GM11168 (cell line): ENCODE measurements around the gene MYADML2.

Source experiments
- in situ Hi-C: fragments of 300-500 bp; cut with MboI; formaldehyde crosslinking; loops from one replicate; pipeline ENCODE4 v1.12.0; 2022; ENCODE audit warnings: low sequenced_read_pairs; ENCODE audit not compliant: unreplicated experiment

The MYADML2 gene

DNA sequence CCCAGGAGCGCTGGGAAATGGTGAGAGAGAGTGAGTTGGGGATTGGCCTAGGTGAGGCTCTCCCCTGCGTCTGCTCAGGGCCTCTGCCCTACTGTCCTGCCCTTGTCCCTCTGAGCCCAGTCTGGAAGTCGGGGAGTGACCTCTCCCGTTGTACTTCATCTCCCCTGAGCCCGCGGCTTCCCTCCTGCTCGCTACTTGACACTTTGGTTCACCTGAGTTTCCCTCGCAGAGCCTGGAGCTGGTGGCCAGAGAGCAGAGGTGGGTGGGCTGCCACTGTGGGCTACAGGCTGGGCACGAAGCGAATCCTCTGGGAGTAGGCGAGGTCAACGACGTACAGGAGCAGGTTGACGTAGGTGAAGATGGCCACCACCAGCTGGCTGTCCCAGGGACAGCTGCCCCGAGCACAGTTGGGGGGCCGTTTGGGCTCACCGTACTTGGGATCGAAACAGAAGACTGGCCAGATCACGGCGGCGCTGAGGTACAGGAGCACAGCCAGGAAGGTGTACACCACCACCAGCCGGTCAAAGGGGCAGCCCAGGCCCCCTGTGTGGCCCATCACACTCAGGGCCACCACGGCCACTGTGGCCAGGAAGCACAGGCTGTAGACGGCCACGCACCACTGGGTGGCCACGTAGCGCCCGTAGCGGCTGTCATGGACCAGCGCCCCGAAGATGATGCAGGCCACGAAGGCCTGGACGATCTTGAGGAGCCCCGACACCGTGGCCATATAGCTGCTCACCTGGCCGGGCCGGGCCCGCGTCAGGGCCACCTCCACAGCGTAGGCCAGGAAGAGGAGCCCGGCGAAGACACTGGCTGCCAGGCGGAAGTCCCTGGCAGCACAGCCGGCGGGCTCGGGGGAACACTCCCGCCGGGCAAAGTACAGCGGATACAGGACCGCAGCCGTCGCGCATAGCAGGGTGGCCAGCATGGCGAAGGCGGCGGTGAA lies 6.2 kb downstream of the MYADML2 start:
- in situ Hi-C loops: no loop called here

DNA sequence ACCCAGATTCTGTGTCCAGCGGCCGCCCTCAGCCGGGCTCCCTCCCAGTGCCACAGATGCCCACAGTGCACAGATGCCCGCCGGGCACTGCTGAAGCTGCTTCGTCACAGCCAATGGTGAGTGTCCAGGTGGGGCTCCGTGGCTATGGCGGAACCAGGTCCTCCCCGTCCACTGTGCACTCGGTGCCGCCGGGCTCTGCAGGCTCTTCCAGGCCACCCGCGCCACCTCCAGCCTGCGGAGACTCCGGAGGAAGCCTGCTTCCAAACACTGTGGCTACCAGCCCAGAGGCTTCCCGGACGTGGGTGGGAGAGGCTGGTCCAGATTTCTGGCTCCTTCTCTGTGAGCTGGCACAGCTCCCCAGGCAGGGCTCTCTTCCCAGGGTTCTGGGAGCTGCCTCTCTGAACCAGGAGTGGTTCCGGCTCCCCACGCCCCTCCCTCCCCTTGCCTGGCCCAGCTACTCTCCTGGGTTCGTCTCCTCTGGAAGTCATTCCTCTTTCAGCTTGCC lies 7.1 kb downstream of the MYADML2 start:
- in situ Hi-C loops: no loop called here

- in situ Hi-C loops: no loop called here
These were observed 7.8 kb downstream of the MYADML2 start for GRCh38 chr17:81939218-81939617.

- in situ Hi-C loops: no loop called here
These were observed 11.3 kb downstream of the MYADML2 start for GRCh38 chr17:81935709-81936084.

DNA sequence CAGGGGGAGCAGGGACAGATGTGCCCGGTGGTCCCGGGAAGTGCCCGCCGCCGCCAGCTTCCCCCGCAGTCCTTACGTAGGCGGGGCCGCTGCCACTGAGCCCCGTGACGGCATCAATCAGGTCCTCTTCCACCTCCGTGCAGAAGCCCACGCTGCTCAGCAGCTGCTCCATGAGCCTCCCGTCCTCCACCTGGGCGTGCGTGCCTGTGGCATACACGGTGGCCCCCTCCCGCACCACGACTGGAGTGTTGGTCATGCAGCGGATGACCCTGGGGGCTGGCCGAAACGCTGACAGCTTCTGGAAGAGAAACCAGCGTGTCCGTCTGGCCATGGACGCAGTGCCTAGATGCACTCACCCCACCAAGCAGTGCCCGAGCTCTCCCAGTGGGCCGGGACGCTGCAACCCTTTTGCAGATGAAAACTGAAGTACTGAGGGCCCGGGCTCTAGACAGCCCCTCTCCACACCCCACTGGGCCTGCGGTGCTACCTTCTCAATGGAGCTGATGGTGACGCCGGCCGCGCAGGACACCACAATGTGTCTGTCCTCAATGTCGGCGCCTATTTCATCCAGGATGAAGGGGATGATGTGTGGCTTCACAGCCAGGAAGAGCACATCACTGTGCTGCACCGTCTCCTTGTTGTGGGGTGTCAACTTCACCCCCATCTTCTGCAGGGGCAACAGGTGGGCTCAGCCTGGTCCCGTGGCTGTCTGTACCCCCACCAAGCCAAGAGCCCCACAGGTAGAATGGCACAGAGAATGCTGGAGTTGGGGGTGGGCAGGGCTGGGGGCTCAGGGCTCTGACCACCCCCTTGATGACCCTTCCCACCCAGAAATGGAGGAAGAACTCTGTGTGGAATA lies 12.0 kb downstream of the MYADML2 start:
- in situ Hi-C loops: no loop called here

DNA sequence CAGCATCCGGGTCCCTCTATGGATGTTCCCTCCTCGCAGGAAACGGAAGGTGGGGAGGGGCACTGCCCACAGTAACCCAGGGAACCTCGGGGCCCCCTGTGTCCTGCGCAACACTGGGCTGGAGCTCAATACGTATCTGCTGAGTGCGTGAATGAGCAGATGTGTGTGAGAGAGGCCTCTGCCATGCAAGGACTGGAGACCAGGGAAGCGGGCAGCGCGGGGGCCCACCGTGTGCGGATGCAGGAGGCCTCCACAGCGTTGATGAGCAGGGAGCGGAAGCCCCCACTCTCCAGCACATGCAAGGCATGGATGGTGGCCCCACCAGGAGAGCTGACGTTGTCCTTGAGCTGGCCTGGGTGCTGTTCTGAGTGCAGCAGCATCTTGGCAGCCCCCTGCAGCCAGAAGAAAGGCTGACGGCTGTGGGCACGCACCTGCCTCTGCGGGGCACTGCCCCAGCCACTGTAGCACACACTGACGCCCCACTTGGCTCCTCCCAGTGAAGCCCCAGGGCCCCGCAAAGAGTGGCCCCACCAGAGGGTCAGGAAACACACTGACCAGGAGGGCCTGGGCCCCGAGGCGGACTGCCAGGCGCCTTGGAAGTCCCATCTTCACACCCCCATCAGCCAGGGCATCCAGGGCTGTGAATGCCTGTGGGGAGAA lies 12.8 kb downstream of the MYADML2 start:
- in situ Hi-C loops: no loop called here

DNA sequence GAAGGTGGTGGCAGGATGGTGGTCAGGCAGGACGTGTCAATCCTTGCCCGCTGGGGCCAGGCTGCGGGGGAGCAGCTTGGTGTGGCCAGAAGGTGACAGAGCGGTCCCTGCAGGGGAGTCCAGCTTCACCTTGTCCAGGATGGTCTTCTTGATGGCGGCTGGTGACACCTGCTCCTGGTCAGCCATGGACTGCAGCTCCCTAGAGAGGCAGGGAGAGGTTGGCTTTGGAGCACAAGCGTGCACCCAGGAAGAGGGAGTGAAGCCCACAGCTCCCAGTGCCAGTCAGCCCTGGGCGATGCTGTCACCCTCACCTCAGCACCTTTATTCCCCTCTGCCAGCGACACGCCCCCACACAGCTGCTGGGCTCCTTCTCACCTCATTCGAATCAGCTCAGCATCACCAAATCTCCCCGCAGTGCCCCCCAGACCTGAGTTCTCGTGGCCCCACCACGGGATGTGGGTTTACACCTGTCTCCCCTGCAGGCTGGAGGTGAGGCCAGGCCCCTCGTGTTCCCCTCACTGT lies 13.8 kb downstream of the MYADML2 start:
- in situ Hi-C loops: no loop called here

DNA sequence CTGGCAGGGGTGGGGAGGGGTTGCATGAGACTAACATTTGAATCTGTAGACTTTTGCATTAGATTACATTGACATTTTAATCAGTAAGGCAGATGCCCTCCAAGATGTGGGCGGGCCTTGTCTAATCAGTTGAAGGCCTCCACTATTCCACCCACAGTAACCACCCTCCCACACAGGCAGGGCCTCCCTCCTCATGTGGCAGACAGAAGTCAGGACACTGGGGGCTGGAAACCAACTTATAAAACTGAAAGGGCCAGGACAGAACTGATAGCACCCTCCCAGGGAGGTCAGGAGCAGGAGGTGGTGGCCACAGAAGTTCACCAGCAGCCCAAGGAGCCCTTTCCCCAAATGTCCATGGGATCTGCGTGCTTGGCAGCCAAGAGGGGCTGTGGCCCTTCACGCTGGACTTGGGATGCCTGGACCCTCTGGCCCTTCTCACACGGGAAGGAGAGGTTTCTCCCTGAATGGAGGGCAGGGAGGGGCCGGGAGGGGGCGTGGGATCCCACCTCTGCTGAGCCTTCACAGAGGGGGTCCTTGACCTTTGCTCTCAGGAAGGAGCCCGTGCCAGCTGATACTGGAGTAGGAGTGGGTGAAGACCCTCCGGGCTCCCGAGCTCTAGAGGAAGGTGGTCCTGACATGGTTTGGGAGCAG lies 14.6 kb downstream of the MYADML2 start:
- in situ Hi-C loops: no loop called here

- in situ Hi-C loops: no loop called here
These were observed 15.3 kb downstream of the MYADML2 start for GRCh38 chr17:81931557-81932332.

GRCh38 chr17:81931189-81931556 lies 15.9 kb downstream of the MYADML2 start:
- in situ Hi-C loops: no loop called here

DNA sequence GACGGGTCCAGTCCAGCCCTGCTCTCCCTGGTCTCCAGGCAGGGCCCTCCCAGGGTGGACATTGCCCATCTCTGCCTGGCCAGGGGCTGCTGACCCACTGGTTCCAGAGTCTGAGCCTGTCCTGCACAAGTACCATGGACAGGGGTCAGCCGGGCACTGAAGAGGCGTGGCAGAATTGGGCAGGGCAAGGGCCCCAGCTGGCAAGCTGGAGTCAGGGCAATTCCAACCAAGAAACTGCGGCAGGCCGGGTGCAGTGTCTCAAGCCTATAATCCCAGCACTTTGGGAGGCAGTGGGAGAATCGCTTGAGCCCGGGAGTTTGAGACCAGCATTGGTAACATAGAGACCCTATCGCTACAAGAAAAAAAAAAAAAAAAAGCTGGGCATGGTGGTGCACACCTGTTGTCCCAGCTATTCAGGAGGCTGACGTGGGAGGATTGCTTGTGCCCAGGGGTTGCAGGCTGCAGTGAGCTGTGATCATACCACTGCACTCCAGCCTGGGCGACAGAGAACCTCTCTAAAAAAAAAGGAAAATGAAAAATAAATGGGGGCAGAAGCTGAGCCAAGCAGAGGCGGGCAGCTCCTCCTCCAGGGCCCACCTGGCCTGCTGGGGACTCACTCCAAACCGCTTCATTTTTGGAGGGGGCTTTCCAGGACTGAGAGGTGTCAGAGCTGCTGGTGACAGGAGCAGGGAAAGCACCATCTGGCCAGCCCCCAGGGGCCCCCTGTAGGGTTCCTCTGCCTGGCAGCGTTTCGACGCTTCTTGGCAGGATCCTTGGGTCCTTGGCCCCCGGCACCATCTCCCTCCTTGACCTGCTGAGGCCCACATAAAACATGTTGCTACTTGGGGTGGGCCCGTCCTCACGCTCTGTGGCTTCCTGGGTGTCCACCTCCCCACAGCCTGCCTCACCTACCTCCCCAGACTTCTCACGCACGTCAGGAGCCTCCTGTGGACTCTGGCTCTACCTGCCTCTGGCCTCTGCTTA lies 16.6 kb downstream of the MYADML2 start:
- in situ Hi-C loops: no loop called here

DNA sequence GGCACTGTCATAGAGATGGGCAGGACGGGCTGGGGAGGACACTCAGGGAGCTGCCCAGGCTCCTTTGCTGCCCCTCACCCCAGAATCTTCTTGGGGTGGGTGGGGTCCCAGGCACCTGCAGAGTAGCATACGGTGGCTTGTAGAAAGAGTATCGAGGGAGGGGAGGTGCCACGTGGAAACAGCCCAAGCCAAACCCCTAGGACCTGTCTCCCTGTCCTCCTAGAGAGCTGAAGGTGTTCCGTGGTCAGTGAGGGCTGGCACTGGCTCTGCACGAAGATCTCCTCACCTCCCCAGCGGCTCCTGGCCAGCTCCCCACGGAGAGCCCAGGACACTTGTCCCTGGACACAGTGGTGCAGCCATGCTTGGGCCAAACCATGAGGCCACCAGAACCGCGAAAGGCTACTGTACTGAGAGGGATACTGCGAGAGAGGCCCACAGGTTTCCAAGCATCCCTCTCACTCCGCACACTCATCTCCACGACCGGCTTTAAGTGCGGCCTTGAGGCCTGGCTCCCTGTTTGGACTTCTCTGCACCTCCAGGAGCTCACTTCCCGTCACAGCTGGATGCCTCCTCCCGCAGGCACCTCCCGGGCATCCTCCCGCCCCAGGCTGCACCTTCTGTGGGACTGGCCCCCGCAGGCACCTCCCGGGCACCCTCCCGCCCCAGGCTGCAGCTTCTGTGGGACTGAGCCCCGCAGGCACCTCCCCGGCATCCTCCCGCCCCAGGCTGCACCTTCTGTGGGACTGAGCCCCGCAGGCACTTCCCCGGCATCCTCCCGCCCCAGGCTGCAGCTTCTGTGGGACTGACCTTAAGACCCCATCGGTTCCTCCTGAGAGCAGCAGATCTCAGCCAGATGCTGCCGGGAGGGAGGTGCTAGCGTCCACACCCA lies 17.5 kb downstream of the MYADML2 start:
- in situ Hi-C loops: no loop called here

- in situ Hi-C loops: no loop called here
These were observed 18.3 kb downstream of the MYADML2 start for GRCh38 chr17:81928544-81929252.

GRCh38 chr17:81927653-81928543 lies 19.1 kb downstream of the MYADML2 start, which contains the start of gene MAFG:
TSS of gene MAFG (minus strand) at chr17:81927735. CDS start at chr17:81923185, 4,550 bp downstream.
- in situ Hi-C loops: no loop called here

- in situ Hi-C loops: no loop called here
These were observed 19.8 kb downstream of the MYADML2 start for GRCh38 chr17:81927152-81927652.
